ENCODE data around the gene GFOD2.

DNA sequence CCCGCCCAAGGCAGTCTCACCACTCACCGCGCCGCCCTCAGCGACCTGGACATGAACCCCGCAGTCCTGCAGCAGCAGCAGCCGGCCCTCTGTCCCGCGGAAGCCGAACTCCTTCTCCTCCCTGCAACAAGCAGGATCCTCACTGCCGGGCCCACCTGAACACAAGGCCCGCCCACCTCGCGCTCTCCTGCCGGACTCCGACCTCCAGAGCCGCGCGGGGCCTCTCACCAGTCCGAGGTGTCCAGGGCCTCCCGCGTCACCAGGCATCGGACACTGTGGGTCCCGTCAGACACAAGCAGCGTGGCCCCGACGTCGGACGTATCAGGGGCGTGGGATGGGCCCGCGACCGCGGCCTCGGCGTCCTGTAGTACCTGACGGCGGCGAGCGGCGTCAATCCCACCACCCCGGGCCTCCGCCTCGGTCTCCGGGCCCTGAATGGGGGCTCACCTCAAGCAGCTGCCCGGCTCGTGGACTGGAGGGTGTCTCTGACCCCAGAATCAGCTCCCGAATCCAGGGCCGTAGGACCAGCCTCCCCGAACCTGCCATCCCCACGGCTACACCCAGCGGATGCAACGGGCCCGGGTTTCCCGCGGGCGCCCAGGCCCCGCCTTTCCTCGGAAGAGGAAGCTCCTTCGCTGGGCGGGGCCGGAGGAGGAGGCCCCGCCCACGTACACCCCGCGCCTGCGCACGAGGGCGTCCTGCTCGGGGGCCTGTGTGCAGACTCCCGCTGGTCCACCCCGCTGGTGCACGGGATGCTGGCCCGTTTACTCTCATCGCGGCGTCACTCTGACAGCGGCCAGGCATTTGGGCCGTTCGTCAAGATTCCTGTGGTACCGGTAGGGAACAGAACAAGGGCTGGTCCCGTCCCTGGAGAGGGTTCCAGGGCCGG is 59.2 kb downstream of the GFOD2 start, which contains the start of gene ACD:
- TF ChIP-seq, protein P1, sequence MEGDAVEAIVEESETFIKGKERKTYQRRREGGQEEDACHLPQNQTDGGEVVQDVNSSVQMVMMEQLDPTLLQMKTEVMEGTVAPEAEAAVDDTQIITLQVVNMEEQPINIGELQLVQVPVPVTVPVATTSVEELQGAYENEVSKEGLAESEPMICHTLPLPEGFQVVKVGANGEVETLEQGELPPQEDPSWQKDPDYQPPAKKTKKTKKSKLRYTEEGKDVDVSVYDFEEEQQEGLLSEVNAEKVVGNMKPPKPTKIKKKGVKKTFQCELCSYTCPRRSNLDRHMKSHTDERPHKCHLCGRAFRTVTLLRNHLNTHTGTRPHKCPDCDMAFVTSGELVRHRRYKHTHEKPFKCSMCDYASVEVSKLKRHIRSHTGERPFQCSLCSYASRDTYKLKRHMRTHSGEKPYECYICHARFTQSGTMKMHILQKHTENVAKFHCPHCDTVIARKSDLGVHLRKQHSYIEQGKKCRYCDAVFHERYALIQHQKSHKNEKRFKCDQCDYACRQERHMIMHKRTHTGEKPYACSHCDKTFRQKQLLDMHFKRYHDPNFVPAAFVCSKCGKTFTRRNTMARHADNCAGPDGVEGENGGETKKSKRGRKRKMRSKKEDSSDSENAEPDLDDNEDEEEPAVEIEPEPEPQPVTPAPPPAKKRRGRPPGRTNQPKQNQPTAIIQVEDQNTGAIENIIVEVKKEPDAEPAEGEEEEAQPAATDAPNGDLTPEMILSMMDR (IDR thresholded peaks at IDR 0.05) = no peak
- TF ChIP-seq POLR2AphosphoS5 (IDR thresholded peaks at IDR 0.05) (peak; percentile 83 to 88 (median 86)), EP300 (IDR thresholded peaks at IDR 0.05) (no peak), POLR2A (IDR thresholded peaks at IDR 0.05) (peak in 1 of 4 donors; percentile 70)
